Effector CD8-positive, alpha-beta T cell (primary cell): Measurements from ENCODE around the gene FBXL7.

Source experiments
- DNase-seq: peaks from one replicate; lab custom pipeline; 2025; lab: John Stamatoyannopoulos, UW

FBXL7 gene

GRCh38 chr5:15501091-15501791 lies 1.3 kb downstream of the FBXL7 start:
- DNase-seq, result no peak

GRCh38 chr5:15502208-15502607 lies 2.2 kb downstream of the FBXL7 start:
- DNase-seq, result no peak

GRCh38 chr5:15506146-15506545 lies 6.2 kb downstream of the FBXL7 start:
- no peak for DNase-seq

- DNase-seq, result no peak
These were observed 6.9 kb downstream of the FBXL7 start for GRCh38 chr5:15506897-15507296.

- DNase-seq, result no peak
These were observed 10.1 kb downstream of the FBXL7 start for GRCh38 chr5:15510092-15510491.

- no peak for DNase-seq
These were observed 10.9 kb downstream of the FBXL7 start for GRCh38 chr5:15510831-15511230.

GRCh38 chr5:15513431-15513830 lies 13.5 kb downstream of the FBXL7 start:
- no peak for DNase-seq

GRCh38 chr5:15513911-15514310 lies 13.9 kb downstream of the FBXL7 start:
- no peak for DNase-seq

- DNase-seq, result no peak
These were observed 15.2 kb downstream of the FBXL7 start for GRCh38 chr5:15515229-15515628.

GRCh38 chr5:15516486-15516885 lies 16.5 kb downstream of the FBXL7 start:
- no peak for DNase-seq

GRCh38 chr5:15518786-15519185 lies 18.8 kb downstream of the FBXL7 start:
- no peak for DNase-seq

GRCh38 chr5:15520856-15521255 lies 20.9 kb downstream of the FBXL7 start:
- no peak for DNase-seq

GRCh38 chr5:15521381-15522186 lies 21.6 kb downstream of the FBXL7 start:
- DNase-seq, result no peak

GRCh38 chr5:15522187-15522520 lies 22.2 kb downstream of the FBXL7 start:
- no peak for DNase-seq

GRCh38 chr5:15524712-15525111 lies 24.7 kb downstream of the FBXL7 start:
- no peak for DNase-seq

- DNase-seq, result no peak
These were observed 25.8 kb downstream of the FBXL7 start for GRCh38 chr5:15525703-15526275.

- no peak for DNase-seq
These were observed 26.4 kb downstream of the FBXL7 start for GRCh38 chr5:15526413-15526812.

GRCh38 chr5:15528476-15528875 lies 28.5 kb downstream of the FBXL7 start:
- DNase-seq, result no peak

GRCh38 chr5:15529013-15529412 lies 29.0 kb downstream of the FBXL7 start:
- DNase-seq, result no peak

GRCh38 chr5:15529821-15530220 lies 29.8 kb downstream of the FBXL7 start:
- no peak for DNase-seq

- no peak for DNase-seq
These were observed 33.3 kb downstream of the FBXL7 start for GRCh38 chr5:15533129-15533893.

- DNase-seq, result no peak
These were observed 36.0 kb downstream of the FBXL7 start for GRCh38 chr5:15535938-15536337.
